H1 (cell line): Measurements from ENCODE around the gene MADD.

Experiments
- CBX5 ChIP-seq: fragments of 300-800, 300-1000 bp; sonication (generic); IDR thresholded peaks from 2 replicates; pipeline ENCODE4 v1.7.1; 2016; ENCODE audit warnings: antibody characterized with exemption, low read length, low read depth
- CREB1 ChIP-seq: IDR thresholded peaks from 2 replicates; pipeline ENCODE4 v1.6.1; 2012; ENCODE audit warnings: inconsistent platforms
- CTCF ChIP-seq, 3 experiments: IDR thresholded peaks; 1 replicate in 2 of 3; 2 replicates in 1 of 3; pipeline versions ENCODE4 v1.5.1 to v1.6.1; 2011; ENCODE audit warnings: low read length in 3 of 3, mild to moderate bottlenecking in 3 of 3, inconsistent platforms in 2 of 3, low read depth in 1 of 3, moderate library complexity in 1 of 3; ENCODE audit not compliant: insufficient read depth in 1 of 3; ENCODE audit errors: control extremely low read depth in 1 of 3
- JUND ChIP-seq: IDR thresholded peaks from 2 replicates; pipeline ENCODE4 v1.6.1; 2011; ENCODE audit warnings: mild to moderate bottlenecking, improper control_type of control experiment, low read length
- POLR2A ChIP-seq, 2 experiments: IDR thresholded peaks; 1 replicate in 1 of 2; 2 replicates in 1 of 2; pipeline ENCODE4 v1.6.1; 2011; ENCODE audit warnings: low read depth in 2 of 2, low read length in 2 of 2, mild to moderate bottlenecking in 2 of 2; ENCODE audit errors: control extremely low read depth in 1 of 2
- POLR2AphosphoS5 ChIP-seq: IDR thresholded peaks from 2 replicates; pipeline ENCODE4 v1.6.1; 2011; ENCODE audit warnings: low read depth, low read length
- RBBP5 ChIP-seq: IDR thresholded peaks from 2 replicates; pipeline ENCODE4 v1.7.1; 2012; ENCODE audit warnings: low read depth, mild to moderate bottlenecking, inconsistent platforms, low read length, moderate library complexity, borderline replicate concordance
- SP2 ChIP-seq: IDR thresholded peaks from 2 replicates; pipeline ENCODE4 v1.6.1; 2012; ENCODE audit warnings: mild to moderate bottlenecking, low read length, inconsistent platforms
- SRF ChIP-seq: IDR thresholded peaks from 2 replicates; pipeline ENCODE4 v1.6.1; 2011; ENCODE audit warnings: mild to moderate bottlenecking, low read depth, low read length, moderate library complexity

- TF ChIP-seq CTCF (IDR thresholded peaks at IDR 0.05; ENCODE audit: control extremely low read depth in 1 of 3, insufficient read depth in 1 of 3, low read depth in 1 of 3, low read length in 3 of 3): no peak
- no peak for TF ChIP-seq SP2
- no peak for TF ChIP-seq SRF
- no peak for TF ChIP-seq CREB1
- TF ChIP-seq CBX5: no peak
- no peak for TF ChIP-seq POLR2AphosphoS5
- no peak for TF ChIP-seq RBBP5
- TF ChIP-seq POLR2A (IDR thresholded peaks at IDR 0.05; ENCODE audit: control extremely low read depth in 1 of 2, low read depth in 2 of 2, low read length in 2 of 2): no peak
- TF ChIP-seq JUND: no peak
Observed at GRCh38 chr11:47338396-47339241, 68.7 kb downstream of the MADD start.
